Activated CD8-positive, alpha-beta T cell treated with anti-CD3 and anti-CD28 coated beads for 36 hours (primary cell): ENCODE results near the gene SERP2. TPM values are rescaled to one million over a fixed set of nuclear protein-coding genes. Genes with fewer than 3 reads are reported as not detected.

Experiments used
- ATAC-seq: fragments of 200-7000 bp; cut with Tn5 transposase; one replicate; pipeline ENCODE4 v1.10.0; 2021; ENCODE audit warnings: mild to moderate bottlenecking, moderate library complexity
- CTCF ChIA-PET: fragments of 350-600 bp; sonication (Branson Sonifier 250); formaldehyde crosslinking; loops from one replicate; lab custom pipeline; 2021; ENCODE audit warnings: antibody characterized with exemption; lab: Charles Lee
- POLR2A ChIA-PET: fragments of 350-600 bp; sonication (Branson Sonifier 250); formaldehyde crosslinking; loops from one replicate; lab custom pipeline; 2021; ENCODE audit warnings: antibody characterized with exemption; lab: Charles Lee
- DNase-seq: peaks from one replicate; pipeline ENCODE4 v3.0.0-alpha.2; 2020
- H3K27ac Mint-ChIP-seq: one replicate; pipeline ENCODE4 v1.8.0; 2021; ENCODE audit warnings: mild to moderate bottlenecking, mixed read lengths
- H3K27me3 Mint-ChIP-seq: one replicate; pipeline ENCODE4 v1.8.0; 2021; ENCODE audit warnings: mixed read lengths
- H3K36me3 Mint-ChIP-seq: one replicate; pipeline ENCODE4 v1.8.0; 2021; ENCODE audit warnings: low read depth, mixed read lengths
- H3K4me1 Mint-ChIP-seq: one replicate; pipeline ENCODE4 v1.8.0; 2021; ENCODE audit warnings: low read depth, mixed read lengths
- H3K4me3 Mint-ChIP-seq: one replicate; pipeline ENCODE4 v1.8.0; 2021; ENCODE audit warnings: mild to moderate bottlenecking, moderate library complexity, mixed read lengths
- H3K9me3 Mint-ChIP-seq: one replicate; pipeline ENCODE4 v1.8.0; 2021; ENCODE audit warnings: mixed read lengths
- CTCF ChIP-seq: fragments of 200-600 bp; IDR thresholded peaks from one replicate; pipeline ENCODE4 v1.8.0; 2022; ENCODE audit warnings: antibody characterized with exemption, mild to moderate bottlenecking
- intact Hi-C: fragments of 100-400 bp; cut with micrococcal nuclease; formaldehyde crosslinking; loops from one replicate; pipeline ENCODE4 v1.10.0; 2022
- total RNA-seq, 2 experiments: library from RNA; stranded (reverse); gene quantifications; one replicate each; pipeline ENCODE4 v1.2.3, GENCODE V29; 2021

SERP2 gene
- total RNA-seq, 2 experiments from 2014 or later: 0.63 to 1.1 TPM

GRCh38 chr13:44399074-44399473 is 25.4 kb downstream of the SERP2 start:
- Mint-ChIP-seq H3K9me3 (no peaks in the 10 kb centered on the region), H3K4me3 (no peak overlapping the region), H3K36me3 (no peaks in the 10 kb centered on the region), H3K27me3 (no peaks in the 10 kb centered on the region), H3K4me1 (no peaks in the 10 kb centered on the region), H3K27ac (no peak overlapping the region)
- DNase-seq (no peak), ATAC-seq (no peak)
- intact Hi-C loops: no loop called here
- TF ChIP-seq CTCF: no peak
- ChIA-PET CTCF (no interaction called here), POLR2A (no interaction called here)

GRCh38 chr13:44400736-44401135 is 27.1 kb downstream of the SERP2 start:
- POLR2A ChIA-PET: no interaction called here
- DNase-seq (no peak), ATAC-seq (no peak)
- Mint-ChIP-seq H3K27me3 (no peaks in the 10 kb centered on the region), H3K9me3 (no peaks in the 10 kb centered on the region), H3K36me3 (no peaks in the 10 kb centered on the region), H3K27ac (no peak overlapping the region), H3K4me1 (no peaks in the 10 kb centered on the region), H3K4me3 (no peak overlapping the region)
- intact Hi-C loops: no loop called here
- no peak for TF ChIP-seq CTCF
- CTCF ChIA-PET: no interaction called here

- Mint-ChIP-seq H3K9me3 (no peaks in the 10 kb centered on the region), H3K36me3 (no peaks in the 10 kb centered on the region), H3K27ac (no peak overlapping the region), H3K4me3 (no peak overlapping the region), H3K4me1 (no peaks in the 10 kb centered on the region), H3K27me3 (no peaks in the 10 kb centered on the region)
- ATAC-seq: no peak
- intact Hi-C loops: no loop called here
- TF ChIP-seq CTCF: no peak
- ChIA-PET CTCF (no interaction called here), POLR2A (interaction anchor here (0.7 kb wide), 1 partner anchor 480 kb away, joined by 3 read pairs; no protein-coding TSS in a partner anchor)
- no peak for DNase-seq
These were observed 28.0 kb downstream of the SERP2 start for GRCh38 chr13:44401577-44401976.

GRCh38 chr13:44402899-44403445 is 29.3 kb downstream of the SERP2 start:
- CTCF ChIA-PET: no interaction called here
- no peak overlapping the region for H3K4me3 Mint-ChIP-seq
- ATAC-seq: no peak
- POLR2A ChIA-PET: no interaction called here
- H3K27ac Mint-ChIP-seq: no peak overlapping the region
- intact Hi-C loops: no loop called here
- no peaks in the 10 kb centered on the region for H3K9me3 Mint-ChIP-seq
- DNase-seq: no peak
- no peaks in the 10 kb centered on the region for H3K36me3 Mint-ChIP-seq
- TF ChIP-seq CTCF: no peak
- H3K27me3 Mint-ChIP-seq: no peaks in the 10 kb centered on the region
- H3K4me1 Mint-ChIP-seq: no peaks in the 10 kb centered on the region

GRCh38 chr13:44403461-44404056 is 29.9 kb downstream of the SERP2 start:
- Mint-ChIP-seq H3K36me3 (no peaks in the 10 kb centered on the region), H3K27me3 (no peaks in the 10 kb centered on the region), H3K9me3 (no peaks in the 10 kb centered on the region), H3K4me3 (no peak overlapping the region), H3K27ac (no peak overlapping the region), H3K4me1 (no peaks in the 10 kb centered on the region)
- CTCF ChIA-PET: no interaction called here
- TF ChIP-seq CTCF: no peak
- DNase-seq: no peak
- POLR2A ChIA-PET: no interaction called here
- no peak for ATAC-seq
- intact Hi-C loops: no loop called here
